Right cardiac atrium (tissue), 5 donors: ENCODE measurements around the gene ELAPOR2. TPM values are rescaled to one million over a fixed set of nuclear protein-coding genes. Genes with fewer than 3 reads are reported as not detected.
"Not testable (repeated sequence)": the region's sequence is repeated elsewhere in the genome, so short reads cannot be mapped to it uniquely, and the experiment has no call there.

Source experiments
- ATAC-seq, 2 donors: fragments of 200-7000 bp; cut with Tn5 transposase; one replicate each; pipeline versions ENCODE4 v1.8.0 to v1.9.1; 2020; ENCODE audit warnings: moderate library complexity in 2 of 2, mild to moderate bottlenecking in 1 of 2
- DNase-seq, 3 donors: peaks; one replicate each; pipeline ENCODE4 v3.0.0-alpha.2; 2020
- H3K27ac ChIP-seq: one replicate; pipeline ENCODE4 v1.5.1; 2013; ENCODE audit warnings: mild to moderate bottlenecking, low read length, control low read depth, moderate library complexity
- H3K27me3 ChIP-seq: one replicate; pipeline ENCODE4 v1.6.1; 2013; ENCODE audit not compliant: control insufficient read depth, insufficient read depth
- H3K4me1 ChIP-seq: one replicate; pipeline ENCODE4 v1.6.1; 2013; ENCODE audit warnings: low read length; ENCODE audit not compliant: control insufficient read depth, insufficient read depth
- H3K4me3 ChIP-seq: one replicate; pipeline ENCODE4 v1.5.1; 2013; ENCODE audit warnings: low read length, control low read depth
- H3K9me3 ChIP-seq: one replicate; pipeline ENCODE4 v1.6.1; 2013; ENCODE audit warnings: low read length; ENCODE audit not compliant: control insufficient read depth
- WGBS: extraction: QIAGEN DNeasy Blood & Tissue Kit; methylation state at CpG from one replicate; pipeline ENCODE4 v1.1.7; 2013; 5-methylcytosine and 5-hydroxymethylcytosine counted together
- intact Hi-C, 4 donors: fragments of 100-400 bp; cut with DNase I; formaldehyde crosslinking; loops; one replicate each; pipeline versions ENCODE4 v1.11.0 to v1.14.0; 2022 to 2023
- polyA plus RNA-seq: library from polyadenylated mRNA; stranded (reverse); fragments of 200-250 nt; gene quantifications from one replicate; pipeline ENCODE4 v1.2.3, GENCODE V29; 2013
- total RNA-seq, 4 donors: library from RNA; stranded (reverse); fragmentation: NEBNext Ultra II Directional; extraction: Animal tissue kit (Norgen Biotek cat#: 25700); gene quantifications; one replicate each; pipeline ENCODE4 v1.2.1, GENCODE V29; 2021
- donor health status: healthy with polysubstance abuse.
- donor health status: DM: no; HTN: yes; CAD: no.
- donor health status: DM: no; HTN: no; CAD: no.
- donor health status: DM: no; HTN: yes; CAD: no; lungs with severe emphysema.
- donor health status: DM: yes; HTN: yes; CAD: no.

ELAPOR2 gene
- total and polyA plus RNA-seq, 5 donors: 5.3 to 14.0 (median 12.1) TPM

- WGBS: 74% methylated on average over 5 of the region's 5 CpGs
- intact Hi-C loops, DNase-seq: not testable (repeated sequence)
Measured at GRCh38 chr7:87041586-87041985, 17.9 kb downstream of the ELAPOR2 start.

GRCh38 chr7:87039691-87040299 lies 19.7 kb downstream of the ELAPOR2 start:
- H3K9me3 ChIP-seq, H3K27me3 ChIP-seq, H3K4me1 ChIP-seq, ATAC-seq, intact Hi-C loops, H3K4me3 ChIP-seq, H3K27ac ChIP-seq: not testable (repeated sequence)
- peak in 1 of 3 donors; percentile 36 for DNase-seq
- 74% methylated on average over 34 of the region's 34 CpGs for WGBS

More at GRCh38 chr7:87041586-87041985, 17.9 kb downstream of the ELAPOR2 start:
- not testable (repeated sequence) for H3K4me1 ChIP-seq, H3K27me3 ChIP-seq, H3K27ac ChIP-seq, ATAC-seq, H3K4me3 ChIP-seq, H3K9me3 ChIP-seq

DNA sequence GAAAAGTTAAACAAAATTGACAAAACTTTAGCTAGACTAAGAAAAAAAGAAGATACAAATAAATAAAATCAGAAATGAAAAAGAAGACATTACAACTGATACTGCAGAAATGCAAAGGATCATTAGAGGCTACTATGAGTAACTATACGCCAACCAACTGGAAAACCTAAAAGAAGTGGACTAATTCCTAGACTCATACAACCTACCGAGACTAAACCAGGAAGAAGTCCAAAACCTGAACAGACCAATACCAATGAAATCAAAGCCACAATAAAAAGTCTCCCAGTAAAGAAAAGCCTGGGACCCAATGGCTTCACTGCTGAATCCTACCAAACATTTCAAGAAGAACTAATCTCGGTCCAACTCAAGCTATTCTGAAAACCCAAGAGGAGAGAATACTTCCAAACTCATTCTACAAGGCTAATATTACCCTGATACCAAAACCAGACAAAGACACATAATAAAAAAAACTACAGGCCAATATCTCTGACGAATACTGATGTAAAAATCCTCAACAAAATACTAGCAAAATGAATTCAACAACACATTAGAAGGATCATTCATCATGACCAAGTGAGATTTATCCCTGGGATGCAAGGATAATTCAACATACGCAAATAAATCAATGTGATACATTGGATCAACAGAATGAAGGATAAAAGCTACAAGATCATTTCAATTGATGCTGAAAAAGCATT lies 20.3 kb downstream of the ELAPOR2 start:
- WGBS: 78% methylated on average over 5 of the region's 5 CpGs
- intact Hi-C loops: no loop called here
- Histone ChIP-seq H3K27me3 (no peaks in the 10 kb centered on the region), H3K9me3 (no peaks in the 10 kb centered on the region), H3K4me1 (no peaks in the 10 kb centered on the region), H3K4me3 (no peak overlapping the region), H3K27ac (no peak overlapping the region)
- DNase-seq: no peak
- ATAC-seq: no peak

GRCh38 chr7:87036985-87037384 lies 22.5 kb downstream of the ELAPOR2 start:
- H3K27me3 ChIP-seq: no peaks in the 10 kb centered on the region
- intact Hi-C loops: no loop called here
- 95% methylated on average over 2 of the region's 2 CpGs for WGBS
- H3K9me3 ChIP-seq: no peaks in the 10 kb centered on the region
- H3K4me3 ChIP-seq: no peak overlapping the region
- H3K4me1 ChIP-seq: no peaks in the 10 kb centered on the region
- ATAC-seq (no peak), DNase-seq (no peak)
- no peak overlapping the region for H3K27ac ChIP-seq

DNA sequence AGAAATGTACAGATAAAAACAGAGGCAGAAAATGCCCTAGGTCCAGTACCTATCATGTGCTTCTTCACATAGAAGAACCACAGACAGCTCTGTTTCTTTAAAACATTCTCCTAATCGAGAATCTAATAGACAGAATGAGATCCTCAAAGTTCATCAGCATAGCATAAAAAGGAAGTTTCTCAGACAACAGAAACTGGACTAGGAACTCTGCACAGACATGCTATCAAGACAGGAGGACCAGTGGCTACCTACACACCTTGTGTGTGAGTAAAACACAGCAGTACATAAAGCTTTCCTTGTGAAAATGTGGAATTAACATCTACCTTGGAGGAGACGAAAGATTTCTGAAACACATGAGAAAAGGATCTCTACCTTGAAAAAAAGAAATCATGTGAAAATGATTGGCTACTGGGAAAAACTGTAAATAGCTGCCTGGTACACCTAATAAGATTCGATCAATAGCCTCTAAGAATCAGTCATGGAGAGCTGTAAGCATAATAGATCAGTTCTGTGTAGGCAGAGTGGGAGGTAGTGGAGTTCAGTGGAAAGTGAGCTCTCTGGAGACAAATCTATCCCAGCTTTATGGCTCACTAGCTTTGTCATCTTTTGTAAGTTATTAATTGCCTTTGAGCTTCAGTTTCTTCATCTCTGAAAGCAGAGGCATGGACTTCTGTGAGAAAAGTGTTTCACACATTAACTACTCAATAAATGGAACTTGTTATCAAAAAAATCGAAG lies 26.7 kb downstream of the ELAPOR2 start:
- no peak overlapping the region for H3K4me3 ChIP-seq
- no peak for ATAC-seq
- no peaks in the 10 kb centered on the region for H3K9me3 ChIP-seq
- 76% methylated on average over 4 of the region's 4 CpGs for WGBS
- DNase-seq: no peak
- H3K4me1 ChIP-seq: no peaks in the 10 kb centered on the region
- no peak overlapping the region for H3K27ac ChIP-seq
- H3K27me3 ChIP-seq: no peaks in the 10 kb centered on the region
- intact Hi-C loops: no loop called here

DNA sequence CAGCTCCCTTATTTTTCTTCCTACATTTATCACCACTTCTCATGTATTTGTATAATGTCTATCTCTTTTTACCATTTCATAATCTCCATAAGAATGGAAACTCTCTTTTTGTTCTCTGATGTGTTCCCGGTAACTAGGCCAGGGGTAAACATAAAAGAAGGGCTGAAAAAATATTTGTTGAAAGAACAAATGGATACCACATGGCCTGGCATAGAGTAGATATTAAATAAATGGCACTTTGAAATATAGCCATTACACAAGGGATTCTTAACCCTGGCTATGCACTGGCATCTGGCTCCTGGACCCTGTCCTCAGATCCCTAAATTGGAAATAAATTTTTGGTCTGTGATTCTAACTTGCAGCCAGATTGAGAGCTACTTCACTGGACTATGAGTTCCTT lies 30.4 kb downstream of the ELAPOR2 start:
- 88% methylated on average over 1 of the region's 1 CpG for WGBS
- Histone ChIP-seq H3K27me3 (no peaks in the 10 kb centered on the region), H3K27ac (no peak overlapping the region), H3K9me3 (no peaks in the 10 kb centered on the region), H3K4me1 (no peaks in the 10 kb centered on the region), H3K4me3 (no peak overlapping the region)
- intact Hi-C loops: no loop called here
- ATAC-seq (no peak), DNase-seq (no peak)

DNA sequence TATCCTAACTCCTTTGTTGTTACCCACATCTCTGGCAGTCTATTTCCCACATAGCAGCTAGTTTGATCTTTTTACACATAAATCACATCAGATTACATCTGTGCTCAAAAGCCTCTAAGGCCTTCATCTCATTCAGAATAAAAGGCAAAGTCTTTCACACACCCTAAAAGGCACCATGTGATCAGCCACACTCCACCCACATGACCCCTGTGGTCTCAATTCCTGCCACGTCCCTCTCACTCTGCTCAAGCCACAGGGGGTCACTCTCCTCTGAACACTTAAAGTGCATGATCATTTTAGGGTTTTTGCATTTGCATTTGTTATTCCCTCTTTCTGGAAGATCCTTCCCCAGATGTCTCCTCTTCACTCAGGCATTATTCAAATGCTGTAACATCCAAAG lies 30.8 kb downstream of the ELAPOR2 start:
- Histone ChIP-seq H3K9me3 (no peaks in the 10 kb centered on the region), H3K4me3 (no peak overlapping the region), H3K4me1 (no peaks in the 10 kb centered on the region), H3K27me3 (no peaks in the 10 kb centered on the region), H3K27ac (no peak overlapping the region)
- intact Hi-C loops: no loop called here
- 68% methylated on average over 1 of the region's 1 CpG for WGBS
- ATAC-seq (no peak), DNase-seq (no peak)

DNA sequence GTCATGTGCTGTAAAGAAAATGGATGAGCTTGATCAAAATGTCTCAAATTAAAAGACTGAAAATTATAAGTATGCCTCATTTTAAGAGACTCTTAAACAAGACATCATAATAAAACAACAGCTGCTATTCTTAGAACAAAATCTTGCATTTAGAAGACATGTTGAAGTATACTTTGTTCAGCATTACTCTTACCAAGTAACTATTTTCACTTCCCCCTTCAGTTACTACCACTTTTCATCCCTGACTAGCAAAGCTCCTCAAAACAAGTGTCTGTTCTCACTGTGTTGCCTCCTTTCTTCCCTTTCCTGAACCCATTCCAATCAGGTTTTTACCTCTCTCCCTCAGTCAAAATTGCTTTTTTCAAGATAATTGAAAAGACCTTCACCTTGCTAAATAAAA lies 31.6 kb downstream of the ELAPOR2 start:
- no peak for DNase-seq
- no peak overlapping the region for H3K4me3 ChIP-seq
- no peaks in the 10 kb centered on the region for H3K27me3 ChIP-seq
- no peak overlapping the region for H3K27ac ChIP-seq
- H3K4me1 ChIP-seq: no peaks in the 10 kb centered on the region
- no peaks in the 10 kb centered on the region for H3K9me3 ChIP-seq
- no peak for ATAC-seq
- intact Hi-C loops: no loop called here

DNA sequence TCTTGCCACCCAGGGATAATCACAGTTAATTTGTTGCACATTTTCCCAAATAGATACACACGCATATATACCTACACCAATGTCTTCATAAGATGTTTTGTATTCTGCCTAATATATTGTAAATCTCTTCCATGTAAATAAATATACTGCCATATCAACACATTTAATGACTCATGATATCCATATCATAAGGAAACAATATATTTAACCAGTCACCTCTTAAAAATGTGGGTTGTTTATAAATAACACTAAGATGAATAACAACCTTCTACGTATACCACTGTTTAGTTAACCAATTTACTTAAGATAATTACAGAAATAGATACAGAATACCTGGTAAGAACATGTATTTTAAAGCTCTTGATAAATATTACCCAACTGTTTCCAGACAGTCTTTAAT lies 38.2 kb downstream of the ELAPOR2 start:
- H3K27me3 ChIP-seq: no peaks in the 10 kb centered on the region
- DNase-seq (no peak), ATAC-seq (no peak)
- WGBS: 87% methylated on average over 2 of the region's 2 CpGs
- H3K4me3 ChIP-seq: no peak overlapping the region
- no peaks in the 10 kb centered on the region for H3K9me3 ChIP-seq
- no peaks in the 10 kb centered on the region for H3K4me1 ChIP-seq
- no peak overlapping the region for H3K27ac ChIP-seq
- intact Hi-C loops: no loop called here

GRCh38 chr7:87016606-87017005 lies 42.8 kb downstream of the ELAPOR2 start:
- H3K4me3 ChIP-seq: no peak overlapping the region
- no peak for ATAC-seq
- intact Hi-C loops: no loop called here
- no peak for DNase-seq
- no peaks in the 10 kb centered on the region for H3K27me3 ChIP-seq
- H3K4me1 ChIP-seq: no peaks in the 10 kb centered on the region
- no peak overlapping the region for H3K27ac ChIP-seq
- 77% methylated on average over 4 of the region's 4 CpGs for WGBS
- H3K9me3 ChIP-seq: no peaks in the 10 kb centered on the region

GRCh38 chr7:87013840-87014190 lies 45.6 kb downstream of the ELAPOR2 start:
- Histone ChIP-seq H3K27me3 (no peaks in the 10 kb centered on the region), H3K27ac (no peak overlapping the region), H3K4me3 (no peak overlapping the region), H3K9me3 (no peaks in the 10 kb centered on the region), H3K4me1 (no peaks in the 10 kb centered on the region)
- ATAC-seq: no peak
- intact Hi-C loops: no loop called here
- 80% methylated on average over 2 of the region's 2 CpGs for WGBS
- DNase-seq: no peak
